HG03025 (cell line): ENCODE results near the gene ASCL4.

Source experiments
- ATAC-seq: cut with Tn5 transposase; IDR thresholded peaks from one replicate; pipeline ENCODE4 v1.9.1; 2021; ENCODE audit warnings: mild to moderate bottlenecking, moderate library complexity; ENCODE audit not compliant: unreplicated experiment, low FRiP score

The ASCL4 gene

DNA sequence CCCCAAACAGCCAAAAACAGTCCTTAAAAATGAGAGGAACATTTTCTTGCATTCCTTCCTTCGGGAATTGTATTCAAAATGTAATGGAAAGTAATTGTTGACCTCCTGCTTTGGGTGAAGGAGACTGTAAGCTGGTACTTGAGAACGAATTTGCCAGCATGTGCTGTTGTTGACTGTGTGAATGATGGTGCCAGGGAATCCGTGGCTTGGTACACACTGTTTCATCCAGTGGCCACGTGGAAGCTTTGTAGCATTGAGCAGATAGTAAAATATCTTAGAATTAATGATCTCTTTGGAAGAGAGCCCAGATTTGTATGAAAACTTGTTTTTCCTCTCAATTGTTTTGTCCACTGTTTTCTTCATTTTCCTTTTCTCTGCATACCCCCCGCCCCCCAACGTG, 1.7 kb downstream of the ASCL4 start:
- no peak for ATAC-seq

DNA sequence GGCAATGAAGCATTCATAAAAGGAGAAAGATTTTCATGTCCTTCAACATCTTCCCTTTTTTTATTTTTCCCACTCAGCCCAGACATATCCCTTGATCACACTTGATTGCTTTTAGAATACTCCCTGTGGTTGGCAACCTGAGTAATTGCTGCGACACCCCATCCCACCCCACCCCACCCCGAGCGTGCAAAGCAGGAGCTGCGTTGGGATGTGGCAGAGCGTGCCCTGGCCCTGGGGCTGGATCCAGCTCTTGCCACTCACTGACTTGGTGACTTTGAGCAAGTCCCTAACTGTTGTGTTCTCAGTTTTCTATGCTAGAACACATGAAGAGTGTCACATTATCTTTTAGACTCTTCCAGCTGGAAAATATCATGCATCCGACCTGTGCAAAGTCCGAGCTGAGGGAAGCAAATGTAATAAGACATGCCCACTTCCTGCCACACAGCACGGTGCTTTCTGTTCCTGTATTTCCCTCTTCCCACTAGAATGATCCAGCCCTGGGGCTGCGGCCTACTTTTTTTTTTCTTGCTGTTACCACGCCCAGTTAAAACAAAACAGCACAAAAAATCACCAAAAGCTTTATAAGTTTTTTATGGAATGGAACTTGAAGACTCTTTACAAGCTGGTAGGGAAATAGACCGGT, 4.0 kb downstream of the ASCL4 start:
- ATAC-seq: no peak

DNA sequence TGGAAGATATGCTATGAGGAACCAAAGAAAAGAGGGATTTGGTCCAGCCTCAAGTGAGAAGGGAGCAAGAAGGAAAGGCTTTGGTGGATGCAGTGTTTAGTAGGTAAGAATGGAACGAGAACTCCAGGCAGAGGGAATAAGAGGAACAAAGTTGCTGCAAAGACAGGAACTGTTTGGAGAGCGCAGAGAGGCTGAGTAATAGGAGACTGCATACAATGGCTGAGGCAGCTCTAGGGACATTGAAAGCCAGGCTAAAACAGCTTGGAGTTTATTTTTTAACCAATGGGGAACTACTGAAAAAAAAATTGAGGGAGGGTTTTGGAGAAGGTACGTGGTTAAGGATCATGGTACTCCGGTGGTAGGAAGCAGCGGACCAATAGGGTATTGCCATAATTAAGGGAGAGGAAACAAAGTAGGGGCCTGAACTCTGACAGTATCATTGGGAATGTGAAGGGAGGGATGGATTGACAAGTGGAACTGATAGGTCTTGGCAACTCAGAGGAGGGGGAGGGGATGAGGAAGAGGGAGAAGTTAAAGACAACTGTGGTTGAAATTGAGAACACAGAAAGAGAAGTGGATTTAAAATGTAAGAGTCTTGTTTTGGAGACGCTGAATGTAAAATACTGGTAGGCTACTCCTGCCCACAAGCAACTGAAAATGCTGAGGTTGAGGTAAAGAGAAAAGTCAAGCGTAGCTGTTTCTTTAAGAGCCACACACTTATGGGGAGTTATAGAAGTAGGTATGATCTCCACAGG, 4.8 kb downstream of the ASCL4 start:
- ATAC-seq: peak; percentile 67

DNA sequence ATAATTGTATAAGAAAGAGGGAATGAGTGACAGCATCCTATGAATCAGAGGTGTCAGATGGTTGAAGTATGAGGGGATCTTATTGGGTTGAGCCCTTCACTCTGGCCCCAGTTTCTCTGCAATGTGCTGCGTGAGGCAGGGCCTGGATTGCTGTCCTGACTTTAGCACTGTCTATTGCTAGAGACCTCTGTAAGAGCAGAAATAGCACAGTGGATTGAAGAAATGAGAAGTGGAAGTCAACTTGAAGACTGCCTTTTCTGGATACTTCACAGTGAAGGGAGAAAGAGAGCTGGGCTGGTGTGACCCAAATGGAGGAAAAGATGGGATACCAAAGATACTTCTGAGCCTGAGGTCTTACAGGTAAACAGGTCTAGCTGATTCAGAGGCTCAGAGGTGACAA, 5.8 kb downstream of the ASCL4 start:
- ATAC-seq: no peak

DNA sequence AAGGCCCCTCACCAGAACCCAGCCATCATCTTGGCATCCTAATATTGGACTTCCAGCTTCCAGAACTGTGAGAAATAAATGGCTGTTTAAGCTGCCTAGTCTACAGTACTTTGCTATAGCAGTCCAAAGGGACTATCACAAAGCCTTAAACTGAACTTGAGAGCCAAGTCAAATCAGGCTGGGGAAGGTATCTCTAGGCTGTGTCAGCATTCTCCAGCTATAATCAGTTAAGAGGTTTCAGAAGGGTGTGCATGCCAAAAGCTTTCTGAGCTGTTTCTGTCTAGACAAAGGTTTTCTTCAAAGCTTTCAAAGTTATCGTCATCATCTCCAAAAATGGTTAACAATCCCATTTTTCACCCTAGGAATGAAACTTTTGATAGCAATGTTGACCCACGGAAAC, 7.6 kb downstream of the ASCL4 start:
- ATAC-seq: no peak

DNA sequence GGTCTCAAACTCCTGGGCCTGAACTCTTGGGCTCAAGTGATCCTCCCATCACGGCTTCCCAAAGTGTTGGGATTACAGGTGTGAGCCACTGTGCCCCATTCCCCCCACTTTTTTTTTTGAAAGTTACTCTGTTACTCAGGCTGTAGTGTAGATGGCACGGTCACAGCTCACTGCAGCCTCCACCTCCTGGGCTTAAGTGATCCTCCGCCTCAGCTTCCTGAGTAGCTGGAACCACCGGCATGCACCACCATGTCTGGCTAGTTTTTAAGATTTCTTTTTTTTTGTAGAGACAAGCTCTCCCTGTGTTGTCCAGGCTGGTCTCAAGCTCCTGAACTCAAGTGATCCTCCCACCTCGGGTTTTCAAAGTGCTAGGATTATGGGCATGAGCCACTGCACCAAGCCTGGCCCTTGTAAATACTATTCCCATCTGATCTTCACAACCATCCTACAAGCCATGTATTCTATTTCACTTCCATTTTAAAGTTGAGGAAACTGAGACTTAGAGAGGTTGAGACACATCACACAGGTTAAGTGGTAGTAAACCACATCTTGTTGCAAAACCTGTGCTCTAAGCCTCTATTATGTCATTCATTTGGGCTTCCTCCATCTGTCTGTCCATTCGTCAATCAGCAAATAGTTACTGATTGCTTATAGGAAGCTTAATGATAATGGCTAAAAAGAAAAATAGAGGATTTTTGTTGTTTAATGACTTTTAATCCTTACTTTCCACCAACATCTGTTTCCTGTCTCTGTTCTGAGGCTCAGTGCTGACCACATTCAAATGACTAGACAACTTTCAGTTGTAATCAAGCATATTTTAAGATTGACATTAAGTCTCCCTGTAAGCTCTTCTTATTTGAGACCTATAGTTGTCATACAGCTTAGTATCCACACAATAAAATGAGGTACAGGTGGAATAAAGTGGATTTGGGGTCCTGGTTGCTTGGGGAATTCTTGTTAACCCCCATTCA, 9.2 kb downstream of the ASCL4 start:
- peak; percentile 64 for ATAC-seq

DNA sequence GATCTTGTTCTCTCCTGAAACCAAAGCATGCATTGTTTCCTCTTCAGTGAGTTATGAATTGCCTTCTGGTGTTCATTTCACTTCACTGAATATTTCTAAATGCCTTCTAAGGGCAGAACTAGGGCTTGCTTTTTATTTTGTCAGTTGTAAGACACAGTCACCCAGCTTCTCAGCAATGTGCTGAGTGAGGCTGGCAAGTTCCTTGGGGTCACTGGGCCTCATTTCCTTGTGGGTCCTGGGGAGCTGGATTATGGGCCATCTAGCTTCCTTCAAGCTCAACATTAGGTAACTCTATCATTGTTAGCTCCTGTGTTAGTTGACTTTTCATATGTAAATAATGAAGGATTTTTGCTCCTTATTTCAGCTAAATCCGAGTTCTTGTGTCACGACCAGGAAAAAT, 13.8 kb downstream of the ASCL4 start:
- no peak for ATAC-seq

DNA sequence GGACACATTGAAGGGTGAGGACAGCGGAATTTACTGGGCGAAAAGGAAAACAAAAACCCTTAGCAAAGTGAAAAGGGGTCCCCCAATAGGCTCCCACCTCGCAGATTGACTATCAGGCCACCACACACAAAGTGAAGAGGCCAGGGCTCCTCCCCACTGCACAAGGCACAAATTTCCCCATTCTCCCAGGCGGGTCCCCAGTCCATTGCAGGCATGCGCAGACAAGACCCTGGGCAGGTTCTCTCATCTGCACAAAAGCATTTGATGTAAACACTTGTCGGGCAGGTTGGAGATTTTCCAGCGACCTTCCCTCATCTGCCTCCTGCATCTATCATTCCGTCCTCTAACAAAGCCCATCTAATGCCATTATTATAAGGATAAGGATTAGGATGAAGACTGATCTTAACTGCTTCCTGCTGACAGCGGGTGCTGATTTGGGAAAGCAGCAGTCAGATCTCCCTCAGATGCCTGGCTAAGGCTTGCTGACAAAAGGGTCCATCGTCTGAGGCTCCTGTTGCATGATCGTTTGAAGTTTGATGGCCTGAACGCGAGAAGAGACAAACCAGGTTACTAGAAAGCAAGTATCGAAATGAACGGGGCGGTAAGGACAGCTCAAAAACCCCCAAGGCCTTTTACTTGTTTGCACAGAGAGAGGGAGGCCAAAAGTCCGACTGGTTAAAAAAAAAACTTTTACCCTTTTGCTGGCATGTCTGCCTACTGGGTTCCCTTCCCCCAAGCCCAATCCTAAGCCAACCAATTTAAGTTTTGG, 14.4 kb downstream of the ASCL4 start:
- no peak for ATAC-seq

DNA sequence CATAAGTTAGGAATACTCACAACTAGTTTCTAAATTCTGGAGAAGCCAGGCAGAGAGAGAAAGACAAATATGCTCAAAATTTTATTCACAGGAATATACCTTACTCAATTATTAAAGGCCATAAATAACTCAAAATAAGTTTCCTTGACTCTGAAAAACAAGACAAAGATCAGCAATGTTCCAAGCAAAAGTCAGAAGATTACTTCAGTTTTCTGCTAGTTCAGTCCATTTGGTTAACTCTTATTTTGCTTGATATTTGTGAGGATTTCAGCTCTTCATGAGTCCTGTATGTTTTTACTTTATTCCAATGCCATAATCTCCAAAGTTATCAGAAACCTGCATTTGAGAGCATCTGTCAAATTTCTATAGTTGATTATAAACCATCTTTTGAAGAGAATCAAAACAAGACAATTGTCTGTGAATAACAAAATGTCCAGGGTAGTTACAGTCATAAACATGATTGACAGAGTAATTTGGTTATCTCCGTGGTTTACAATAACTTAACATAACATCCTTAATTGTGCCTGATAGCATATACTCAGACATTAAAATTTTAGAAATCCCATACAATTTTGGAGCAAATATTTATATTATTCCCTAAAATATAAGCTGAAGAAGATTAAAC, 17.1 kb downstream of the ASCL4 start:
- no peak for ATAC-seq

DNA sequence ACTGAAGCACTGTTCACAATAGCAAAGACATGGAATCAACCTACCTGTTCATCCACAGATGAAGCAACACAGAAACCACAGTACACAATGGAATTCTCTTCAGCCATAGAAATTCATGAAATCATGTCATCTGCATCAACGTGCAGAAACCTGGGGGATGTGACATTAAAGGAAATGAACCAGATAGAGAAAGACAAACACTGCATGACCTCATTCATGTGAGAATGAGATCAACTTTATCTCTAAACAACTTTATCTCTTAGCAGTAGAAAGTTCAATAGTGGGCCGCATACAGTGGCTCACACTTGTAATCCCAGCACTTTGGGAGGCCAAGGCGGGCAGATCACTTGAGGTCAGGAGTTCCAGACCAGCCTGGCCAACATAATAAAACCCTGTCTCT, 19.9 kb downstream of the ASCL4 start:
- ATAC-seq: no peak

DNA sequence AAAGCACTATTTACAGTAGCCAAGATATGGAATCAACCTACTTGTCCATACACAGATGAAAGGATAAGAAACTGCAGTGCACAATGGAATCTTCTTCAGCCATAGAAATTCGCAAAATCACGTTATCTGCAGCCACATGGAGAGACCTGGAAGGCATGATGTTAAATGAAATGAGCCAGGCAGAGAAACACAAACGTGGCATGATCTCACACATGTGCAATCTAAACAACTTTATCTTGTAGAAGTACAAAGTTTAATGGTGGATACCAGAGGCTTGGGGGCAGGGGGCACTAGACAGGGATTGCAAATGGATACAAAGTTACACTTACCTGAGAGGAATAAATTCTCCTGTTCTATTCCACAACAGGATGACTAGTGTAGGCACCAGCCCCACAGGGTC, 24.1 kb downstream of the ASCL4 start:
- ATAC-seq: no peak

DNA sequence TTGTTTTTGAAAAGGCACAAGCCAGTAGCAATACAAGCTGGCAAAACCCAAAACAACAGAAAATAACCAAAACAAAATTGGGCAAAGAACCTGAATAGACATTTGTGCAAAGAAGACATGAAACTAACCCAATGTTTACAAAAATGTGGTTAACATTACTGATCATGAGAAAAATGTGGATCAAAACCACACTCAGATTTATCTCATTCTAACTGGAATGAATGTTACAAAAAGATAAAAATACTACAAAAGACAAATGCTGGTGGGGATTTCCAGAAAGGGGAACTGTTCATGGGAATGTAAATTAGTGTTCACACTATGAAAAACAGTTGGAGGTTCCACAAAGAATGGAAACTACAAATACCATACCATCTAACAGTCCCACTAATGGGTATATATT, 26.6 kb downstream of the ASCL4 start:
- ATAC-seq: no peak

DNA sequence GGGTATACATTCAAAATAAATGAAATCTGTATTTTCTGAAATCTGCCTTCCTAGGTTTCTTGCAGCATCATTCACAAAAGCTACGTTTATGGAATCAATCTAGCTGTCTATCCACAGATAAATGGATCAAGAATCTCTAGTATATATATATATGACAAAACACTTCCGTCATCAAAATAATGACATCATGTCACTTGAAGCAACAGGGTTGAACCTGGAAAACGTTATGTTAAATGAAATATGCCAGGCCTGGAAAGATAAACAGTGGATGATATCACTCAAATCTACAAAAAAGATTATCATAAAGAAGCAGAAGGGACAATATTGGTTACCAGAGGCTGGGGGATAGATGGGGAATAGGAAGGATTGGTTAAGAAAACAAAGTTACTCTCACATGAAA, 28.6 kb downstream of the ASCL4 start:
- no peak for ATAC-seq

DNA sequence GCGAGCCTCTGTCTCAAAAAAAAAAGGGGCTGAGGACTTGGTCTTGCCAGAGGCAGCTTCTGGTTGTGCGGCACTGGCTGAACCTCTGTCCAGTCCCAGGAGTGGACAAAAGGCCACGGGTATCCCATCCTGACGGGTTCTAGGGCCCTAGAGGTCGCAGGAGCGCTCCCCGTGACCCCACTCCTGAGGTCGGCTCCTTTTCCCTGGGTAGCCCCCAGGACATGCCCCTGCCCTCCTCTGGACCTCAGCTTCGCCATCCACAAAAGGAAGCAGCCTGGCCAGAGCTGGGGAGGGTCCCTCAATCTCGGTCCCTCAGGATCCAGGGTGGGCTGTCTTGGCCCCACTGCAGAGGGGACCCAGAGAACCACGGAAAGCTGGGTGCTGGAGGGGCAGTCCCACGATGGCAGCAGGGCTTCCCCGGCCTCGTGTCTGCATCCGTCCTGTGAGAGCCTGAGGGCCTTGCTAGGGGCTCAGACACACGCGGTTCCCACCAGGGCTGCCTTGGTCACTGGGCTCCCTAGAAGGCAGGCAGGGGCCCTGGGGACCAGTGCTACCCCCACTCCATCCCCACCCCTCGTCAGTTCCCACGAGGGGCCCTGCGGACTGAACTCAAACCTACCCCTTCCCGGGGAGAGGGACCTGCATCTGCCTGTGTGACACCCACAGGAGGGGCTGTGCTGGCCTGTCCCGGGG, 31.1 kb downstream of the ASCL4 start:
- no peak for ATAC-seq

DNA sequence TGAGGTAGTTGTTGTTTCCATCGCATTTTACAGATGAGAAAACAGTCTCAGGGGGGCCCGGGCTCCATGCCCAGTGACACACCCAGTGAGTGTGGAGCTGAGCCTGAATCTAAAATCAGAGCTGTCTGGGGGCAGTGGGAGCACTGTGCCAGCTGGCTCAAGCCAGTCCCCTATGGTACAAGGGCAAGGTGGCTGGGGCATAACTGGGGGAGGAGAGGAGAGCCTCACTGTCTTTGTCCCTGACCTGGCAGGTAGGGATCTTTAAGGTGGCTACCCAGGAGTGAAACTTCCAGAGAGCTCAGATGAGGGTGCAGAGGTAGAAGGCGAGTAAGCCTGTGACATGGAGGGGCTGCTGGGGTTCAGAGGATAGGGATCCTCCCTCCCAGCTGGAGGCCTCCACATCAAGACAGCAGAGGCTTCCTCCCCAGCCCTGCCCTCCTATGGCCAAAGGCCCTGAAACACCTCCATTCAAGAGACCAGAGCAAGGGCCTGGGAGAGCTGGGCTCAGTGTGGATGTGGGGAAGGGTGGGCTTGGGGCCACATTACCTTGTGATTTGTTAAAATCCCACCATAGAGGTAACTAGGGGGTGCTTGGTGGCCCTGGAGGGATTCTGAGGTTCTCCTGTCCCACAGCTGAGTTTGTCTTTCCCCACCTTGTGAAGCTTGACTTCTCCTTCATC, 33.1 kb downstream of the ASCL4 start:
- ATAC-seq: no peak

DNA sequence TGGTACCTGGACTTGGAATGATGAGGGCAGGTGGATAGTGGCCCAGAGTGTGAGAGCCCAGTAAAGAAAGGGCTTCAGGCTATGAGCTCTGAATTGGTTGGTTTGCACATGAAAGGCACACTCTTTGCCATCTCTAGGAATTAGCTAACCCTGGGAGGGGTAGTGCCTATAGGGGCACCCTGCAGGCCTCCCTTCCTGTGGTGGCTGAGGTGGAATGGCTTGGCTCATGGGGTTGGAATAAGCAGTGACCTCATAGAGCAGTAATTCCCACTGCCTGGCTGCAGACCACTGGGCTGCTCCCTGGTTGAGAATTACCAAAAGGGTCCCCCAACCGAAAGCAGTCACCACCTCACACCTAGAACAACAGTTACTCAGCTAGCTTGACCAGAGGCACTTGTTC, 42.7 kb downstream of the ASCL4 start:
- ATAC-seq: no peak

DNA sequence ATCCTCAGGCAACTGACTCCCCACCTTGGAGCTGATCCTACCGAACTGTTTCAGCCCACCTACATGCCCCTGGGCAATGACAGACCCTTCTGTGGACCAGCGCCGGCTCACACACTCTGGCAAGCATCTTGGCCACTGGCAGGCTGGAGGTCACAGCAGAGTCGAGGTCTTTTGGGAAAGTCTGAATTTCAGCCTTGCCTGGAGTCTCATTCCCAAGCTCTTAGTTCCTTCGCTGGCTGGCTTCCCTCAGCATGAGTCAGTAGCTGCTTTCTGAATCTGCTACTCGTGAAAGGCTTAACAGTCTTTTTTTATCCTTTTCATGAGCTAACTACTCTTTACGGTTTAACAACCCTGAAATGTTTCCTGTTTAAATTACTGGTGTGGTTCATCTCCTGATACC, 44.5 kb downstream of the ASCL4 start:
- no peak for ATAC-seq

DNA sequence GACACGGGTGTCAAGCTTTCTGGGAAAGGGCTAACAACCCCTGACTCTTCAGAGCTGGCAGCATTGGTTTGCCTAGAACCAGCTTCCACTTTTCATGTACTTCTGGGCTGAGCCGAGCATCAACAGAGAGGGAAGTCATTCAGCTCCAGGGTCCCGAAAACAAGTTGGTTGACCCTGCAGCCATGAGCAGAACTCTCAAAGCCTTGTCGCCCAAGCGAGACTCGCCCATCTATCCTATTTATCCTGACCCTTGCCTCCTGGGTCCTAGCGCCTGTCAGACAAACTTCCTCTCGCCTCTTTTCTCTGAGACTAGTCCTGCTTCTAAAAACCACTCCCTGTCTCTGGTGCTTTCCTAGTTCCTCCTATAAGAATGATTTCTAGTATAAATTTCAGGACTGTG, 47.9 kb downstream of the ASCL4 start:
- ATAC-seq: no peak
